ENCODE measurements around the gene TMEM225.

GRCh38 chr11:123859731-123860130 lies 25.7 kb downstream of the TMEM225 start:
- no peak for TF ChIP-seq CTCF (conservative IDR thresholded peaks at IDR 0.05; ENCODE audit: low read length)
- no peak for TF ChIP-seq EZH2phosphoT487 (IDR thresholded peaks at IDR 0.05; ENCODE audit: borderline replicate concordance)

All from Loucy (cell line).